ENCODE measurements around the gene DCUN1D5. TPM values are rescaled to one million over a fixed set of nuclear protein-coding genes. Genes with fewer than 3 reads are reported as not detected.

Gene DCUN1D5
- polyA plus RNA-seq, 1 donor from 2014 or later: 85.5 TPM

DNA sequence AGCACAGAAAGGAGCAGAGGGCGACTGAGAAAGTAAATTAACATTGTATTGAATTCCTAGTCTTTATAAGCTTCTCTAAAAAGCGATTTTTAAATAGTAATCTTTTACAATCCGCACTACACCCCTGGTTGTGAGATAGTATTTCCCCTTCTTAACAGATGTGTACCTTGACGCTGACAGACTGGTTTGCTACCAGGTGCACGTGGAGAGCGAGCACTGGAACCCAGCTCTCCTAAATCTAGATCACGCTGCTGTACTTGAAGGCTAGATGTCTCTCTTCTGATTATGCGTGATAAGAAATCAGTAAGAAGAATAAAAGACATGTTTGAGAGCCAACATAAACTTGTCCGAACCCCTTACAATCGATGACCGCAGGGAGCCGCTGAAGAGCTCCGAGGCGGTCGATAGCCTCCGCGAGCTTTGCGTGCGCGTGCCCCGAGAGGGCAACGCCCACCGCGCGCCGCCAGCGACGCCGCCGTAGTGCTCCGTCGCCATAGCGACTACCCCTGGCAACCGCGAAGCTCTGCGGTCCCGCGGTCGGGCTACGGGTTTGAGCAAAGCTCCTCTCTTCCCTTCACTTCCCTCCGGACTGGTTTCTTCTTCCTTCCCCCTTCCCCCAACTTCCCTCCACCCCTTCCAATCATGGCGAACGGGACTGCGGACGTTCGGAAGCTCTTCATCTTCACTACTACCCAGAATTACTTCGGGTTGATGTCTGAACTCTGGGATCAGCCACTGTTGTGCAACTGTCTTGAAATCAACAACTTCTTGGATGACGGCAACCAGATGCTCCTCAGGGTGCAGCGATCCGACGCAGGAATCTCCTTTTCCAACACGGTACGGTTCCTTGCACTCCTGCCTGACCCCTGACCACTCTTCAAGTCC lies 17.2 kb upstream of the DCUN1D5 start, which contains the start of gene DYNC2H1 (continued):
- TF ChIP-seq, protein P1, sequence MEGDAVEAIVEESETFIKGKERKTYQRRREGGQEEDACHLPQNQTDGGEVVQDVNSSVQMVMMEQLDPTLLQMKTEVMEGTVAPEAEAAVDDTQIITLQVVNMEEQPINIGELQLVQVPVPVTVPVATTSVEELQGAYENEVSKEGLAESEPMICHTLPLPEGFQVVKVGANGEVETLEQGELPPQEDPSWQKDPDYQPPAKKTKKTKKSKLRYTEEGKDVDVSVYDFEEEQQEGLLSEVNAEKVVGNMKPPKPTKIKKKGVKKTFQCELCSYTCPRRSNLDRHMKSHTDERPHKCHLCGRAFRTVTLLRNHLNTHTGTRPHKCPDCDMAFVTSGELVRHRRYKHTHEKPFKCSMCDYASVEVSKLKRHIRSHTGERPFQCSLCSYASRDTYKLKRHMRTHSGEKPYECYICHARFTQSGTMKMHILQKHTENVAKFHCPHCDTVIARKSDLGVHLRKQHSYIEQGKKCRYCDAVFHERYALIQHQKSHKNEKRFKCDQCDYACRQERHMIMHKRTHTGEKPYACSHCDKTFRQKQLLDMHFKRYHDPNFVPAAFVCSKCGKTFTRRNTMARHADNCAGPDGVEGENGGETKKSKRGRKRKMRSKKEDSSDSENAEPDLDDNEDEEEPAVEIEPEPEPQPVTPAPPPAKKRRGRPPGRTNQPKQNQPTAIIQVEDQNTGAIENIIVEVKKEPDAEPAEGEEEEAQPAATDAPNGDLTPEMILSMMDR (IDR thresholded peaks at IDR 0.05; ENCODE audit: poor library complexity, severe bottlenecking): peak; percentile 83
- TF ChIP-seq SMC3 (conservative IDR thresholded peaks at IDR 0.05; ENCODE audit: poor library complexity) (peak; percentile 64), EP300 (conservative IDR thresholded peaks at IDR 0.05; ENCODE audit: poor library complexity, severe bottlenecking) (peak; percentile 48)

- Histone ChIP-seq H3K4me3 (ENCODE audit: low read length) (no peak overlapping the region), H3K79me2 (replicated peaks; ENCODE audit: insufficient read depth, low read length) (no peaks in the 10 kb centered on the region), H3K9me2 (ENCODE audit: insufficient read depth, low read length) (no peaks in the 10 kb centered on the region), H3K27me3 (ENCODE audit: insufficient read depth, low read depth, low read length) (no peaks in the 10 kb centered on the region), H3K36me3 (ENCODE audit: insufficient read depth, low read length) (no peaks in the 10 kb centered on the region), H4K20me1 (ENCODE audit: insufficient read depth) (no peaks in the 10 kb centered on the region), H3K4me2 (ENCODE audit: low read length) (no peak overlapping the region), H3K27ac (ENCODE audit: low read length) (no peak overlapping the region), H2AFZ (ENCODE audit: low read depth, low read length) (no peak overlapping the region), H3K9me3 (ENCODE audit: low read length) (no peaks in the 10 kb centered on the region), H3F3A (ENCODE audit: insufficient read depth, low read length, poor library complexity, severe bottlenecking) (no peaks in the 10 kb centered on the region), H3K9ac (ENCODE audit: low read length) (no peak overlapping the region)
- TF ChIP-seq REST (IDR thresholded peaks at IDR 0.05; ENCODE audit: borderline replicate concordance): no peak
These were observed 5.3 kb upstream of the DCUN1D5 start for GRCh38 chr11:103097279-103097678.

- Histone ChIP-seq H3K27me3 (ENCODE audit: insufficient read depth, low read depth, low read length) (no peaks in the 10 kb centered on the region), H3K27ac (ENCODE audit: low read length) (peak overlapping the region; percentile 88), H3K79me2 (replicated peaks; ENCODE audit: insufficient read depth, low read length) (peaks cover 38% of the 10 kb centered on the region), H3K4me3 (ENCODE audit: low read length) (peak overlapping the region; percentile 93), H3K9me2 (ENCODE audit: insufficient read depth, low read length) (no peaks in the 10 kb centered on the region), H3K4me2 (ENCODE audit: low read length) (peak overlapping the region; percentile 81), H3F3A (ENCODE audit: insufficient read depth, low read length, poor library complexity, severe bottlenecking) (peaks cover 5% of the 10 kb centered on the region), H3K36me3 (ENCODE audit: insufficient read depth, low read length) (no peaks in the 10 kb centered on the region), H3K9me3 (ENCODE audit: low read length) (no peaks in the 10 kb centered on the region), H4K20me1 (ENCODE audit: insufficient read depth) (no peaks in the 10 kb centered on the region), H3K9ac (ENCODE audit: low read length) (peak overlapping the region; percentile 90), H2AFZ (ENCODE audit: low read depth, low read length) (peak overlapping the region; percentile 97)
- TF ChIP-seq EZH2 (IDR thresholded peaks at IDR 0.05; ENCODE audit: borderline replicate concordance, insufficient read depth, low read length, poor library complexity, severe bottlenecking) (no peak), MXI1 (conservative IDR thresholded peaks at IDR 0.05; ENCODE audit: poor library complexity, severe bottlenecking) (peak; percentile 82), REST (IDR thresholded peaks at IDR 0.05; ENCODE audit: borderline replicate concordance) (peak; percentile 34)
These were observed 728 bp downstream of the DCUN1D5 start for GRCh38 chr11:103091064-103091800.
